Heart right ventricle (tissue), 16 donors: Measurements from ENCODE around the gene OTUD5. TPM values are rescaled to one million over a fixed set of nuclear protein-coding genes. Genes with fewer than 3 reads are reported as not detected.
A peak's percentile ranks its signal among the peaks of the same experiment; 100 is the strongest.

Experiments used
- ATAC-seq, 8 donors: fragments of 200-7000 bp; cut with Tn5 transposase; one replicate each; pipeline ENCODE4 v1.9.1; 2020; ENCODE audit warnings: mild to moderate bottlenecking in 8 of 8, moderate library complexity in 8 of 8, moderate number of reproducible peaks in 1 of 8
- DNase-seq, 2 donors: peaks; one replicate each; pipeline ENCODE4 v3.0.0-alpha.2; 2020
- H3K27ac ChIP-seq, 10 donors: fragments of 200-600 bp; sonication (generic) in 2 of 10; one replicate each; pipeline versions ENCODE4 v1.5.0 to v1.8.0; 2020 to 2022; ENCODE audit warnings: mild to moderate bottlenecking in 3 of 10
- H3K27me3 ChIP-seq, 7 donors: fragments of 200-600 bp; one replicate each; pipeline ENCODE4 v1.8.0; 2021 to 2022; ENCODE audit warnings: mild to moderate bottlenecking in 2 of 7
- H3K36me3 ChIP-seq, 9 donors: fragments of 200-600 bp; sonication (generic) in 1 of 9; one replicate each; pipeline versions ENCODE4 v1.5.0 to v1.8.0; 2020 to 2022; ENCODE audit warnings: mild to moderate bottlenecking in 2 of 9
- H3K4me1 ChIP-seq, 9 donors: fragments of 200-600 bp; sonication (generic) in 1 of 9; one replicate each; pipeline versions ENCODE4 v1.5.0 to v1.8.0; 2020 to 2022; ENCODE audit warnings: mild to moderate bottlenecking in 4 of 9
- H3K4me3 ChIP-seq, 10 donors: fragments of 200-600 bp; sonication (generic) in 2 of 10; one replicate each; pipeline versions ENCODE4 v1.5.0 to v1.8.0; 2020 to 2022; ENCODE audit warnings: mild to moderate bottlenecking in 7 of 10, moderate library complexity in 2 of 10
- H3K9me3 ChIP-seq, 11 donors: fragments of 200-600 bp in 10 of 11; sonication (generic) in 2 of 11; one replicate each; pipeline versions ENCODE4 v1.5.0 to v1.8.0; 2013 to 2022; ENCODE audit warnings: mild to moderate bottlenecking in 2 of 11, control low read depth in 1 of 11, moderate library complexity in 1 of 11
- CTCF ChIP-seq, 9 donors: fragments of 200-600 bp; sonication (generic) in 2 of 9; IDR thresholded peaks; one replicate each; pipeline versions ENCODE4 v1.5.0 to v1.8.0; 2021 to 2022; ENCODE audit warnings: antibody characterized with exemption in 9 of 9, mild to moderate bottlenecking in 5 of 9, moderate library complexity in 1 of 9
- WGBS, 2 donors: extraction: QIAGEN DNeasy Blood & Tissue Kit; methylation state at CpG; one replicate each; pipeline ENCODE4 v1.1.7; 2013; ENCODE audit warnings: inconsistent platforms in 1 of 2; 5-methylcytosine and 5-hydroxymethylcytosine counted together
- intact Hi-C, 10 donors: fragments of 100-400 bp; cut with DNase I; formaldehyde crosslinking; loops; one replicate each; pipeline versions ENCODE4 v1.11.1 to v1.14.2; 2022
- polyA plus RNA-seq, 2 donors: library from polyadenylated mRNA; stranded (reverse); fragments of 200-250 nt; gene quantifications; one replicate each; pipeline ENCODE4 v1.2.3, GENCODE V29; 2013
- total RNA-seq, 10 donors: library from RNA; stranded (reverse); fragmentation: NEBNext Ultra II Directional in 3 of 10; extraction: Animal tissue kit (Norgen Biotek cat#: 25700) in 3 of 10; gene quantifications; one replicate each; pipeline versions ENCODE4 v1.2.1 to v1.2.4, GENCODE V29; 2021 to 2023
- donor health status: Arrhythmogenic right ventricular cardiomyopathy.
- donor health status: ischemic (EF 13 %, LVEDD 7.1; RV severe dilation, severe dysfunction).
- donor health status: healthy with polysubstance abuse.
- donor health status: DM: no; HTN: yes; CAD: no.
- donor health status: DM: no; HTN: no; CAD: no.
- donor health status: ischemic (EF 25% LVEDD 6.9; RV normal size, moderate dysfunction).
- donor health status: ischemic (EF 25% LVEDD 5.7; RV mildly dilated, moderate dysfunction).
- donor health status: healthy.
- donor health status: DM: yes; HTN: yes; CAD: no.
- donor health status: Ischemic cardiomyopathy.
- donor health status: ischemic (EF 35%, LVEDD 5.7; RV mildly dilated, moderate dysfunction).
- donor health status: nonischemic (EF 11% LVEDD 7.7; RV severe dilation, severe dysfunction).
- donor health status: DM: yes; HTN: yes; CAD: no.
- donor health status: PGD.
- donor health status: ischemic (EF 29% LVEDD 5.4; RV normal size, mild dysfunction).
- donor health status: nonischemic (EF 23%, LVEDD 6.1; RV moderate dilation, normal function).

The OTUD5 gene
- total and polyA plus RNA-seq, 12 donors: 17.9 to 27.3 (median 24.7) TPM

GRCh38 chrX:48971249-48972219 is 14.1 kb upstream of the OTUD5 start, which contains the start of gene KCND1:
Gene KCND1, minus strand, starts transcription at chrX:48971844. Its CDS starts 1,573 bp downstream, at chrX:48970271.
- peak; percentile 36 to 66 (median 62) for ATAC-seq
- Histone ChIP-seq H3K27me3 (peaks cover 0 to 11% (median 0%) of the 10 kb centered on the region in 7 donors), H3K27ac (peak within 1 kb of the TSS in 7 of 10 donors; percentile 15 to 58 (median 41)), H3K36me3 (peaks cover 0 to 28% (median 0%) of the 10 kb centered on the region in 9 donors), H3K4me3 (peak within 1 kb of the TSS in 9 of 10 donors; percentile 21 to 50 (median 39)), H3K9me3 (no peaks in the 10 kb centered on the region), H3K4me1 (peaks cover 0 to 12% (median 0%) of the 10 kb centered on the region in 9 donors)
- intact Hi-C loops: loop anchor here in 2 of 10 donors (10.0 kb wide), 1 partner anchor 73 kb away; the partner anchor contains the start of gene TFE3 (in 2 of the 2)
- TF ChIP-seq CTCF (IDR thresholded peaks at IDR 0.05): no peak
- DNase-seq: peak; percentile 33 to 34
- WGBS, 2 donors: 2 to 4% methylated on average over 16 to 25 of the region's 28 CpGs

- ATAC-seq: no peak
- Histone ChIP-seq H3K4me3 (no peak overlapping the region), H3K36me3 (peaks cover 0 to 7% (median 0%) of the 10 kb centered on the region in 9 donors), H3K9me3 (no peaks in the 10 kb centered on the region), H3K4me1 (peaks cover 0 to 12% (median 0%) of the 10 kb centered on the region in 9 donors), H3K27ac (no peak overlapping the region), H3K27me3 (peaks cover 0 to 11% (median 0%) of the 10 kb centered on the region in 7 donors)
- intact Hi-C loops: no loop called here
- no peak for TF ChIP-seq CTCF (IDR thresholded peaks at IDR 0.05)
- DNase-seq: no peak
- WGBS, 2 donors: 92 to 93% methylated on average over 11 to 28 of the region's 28 CpGs
Observed at GRCh38 chrX:48969471-48969870, 12.1 kb upstream of the OTUD5 start.

- no peak overlapping the region for H3K4me3 ChIP-seq
- no peak for TF ChIP-seq CTCF (IDR thresholded peaks at IDR 0.05)
Observed at GRCh38 chrX:48968377-48968776, 11.0 kb upstream of the OTUD5 start.

GRCh38 chrX:48966796-48967579 is 9.6 kb upstream of the OTUD5 start:
- DNase-seq (no peak), ATAC-seq (no peak)
- Histone ChIP-seq H3K27ac (no peak overlapping the region), H3K36me3 (no peaks in the 10 kb centered on the region), H3K4me1 (peaks cover 0 to 12% (median 0%) of the 10 kb centered on the region in 9 donors), H3K9me3 (no peaks in the 10 kb centered on the region), H3K4me3 (no peak overlapping the region), H3K27me3 (peaks cover 0 to 8% (median 0%) of the 10 kb centered on the region in 7 donors)
- 85 to 90% methylated on average over 13 to 15 of the region's 15 CpGs for WGBS, 2 donors
- TF ChIP-seq CTCF (IDR thresholded peaks at IDR 0.05): no peak
- intact Hi-C loops: no loop called here

More at GRCh38 chrX:48968377-48968776, 11.0 kb upstream of the OTUD5 start:
- DNase-seq (no peak), ATAC-seq (no peak)
- H3K27ac ChIP-seq: no peak overlapping the region
- intact Hi-C loops: no loop called here
- H3K9me3 ChIP-seq: no peaks in the 10 kb centered on the region
- peaks cover 0 to 11% (median 0%) of the 10 kb centered on the region in 7 donors for H3K27me3 ChIP-seq
- no peaks in the 10 kb centered on the region for H3K36me3 ChIP-seq
- 71 to 85% methylated on average over 1 of the region's 1 CpG for WGBS, 2 donors
- peaks cover 0 to 12% (median 0%) of the 10 kb centered on the region in 9 donors for H3K4me1 ChIP-seq
